ENCODE data around the gene UTS2R. TPM values are rescaled to one million over a fixed set of nuclear protein-coding genes. Genes with fewer than 3 reads are reported as not detected.
"Not testable (repeated sequence)": the region's sequence is repeated elsewhere in the genome, so short reads cannot be mapped to it uniquely, and the experiment has no call there.

Gene UTS2R
- total RNA-seq, 1 experiment from 2014 or later: not detected

GRCh38 chr17:82375359-82376041 is 3.9 kb downstream of the UTS2R start:
- no peak for DNase-seq (ENCODE audit: low spot score)

GRCh38 chr17:82376042-82376730 is 4.6 kb downstream of the UTS2R start:
- no peak for DNase-seq (ENCODE audit: low spot score)

- not testable (repeated sequence) for DNase-seq (ENCODE audit: low spot score)
These were observed 5.7 kb downstream of the UTS2R start for GRCh38 chr17:82377294-82377693.

GRCh38 chr17:82377924-82378740 is 6.6 kb downstream of the UTS2R start:
- DNase-seq (ENCODE audit: low spot score): no peak

- no peak for DNase-seq (ENCODE audit: low spot score)
These were observed 7.1 kb downstream of the UTS2R start for GRCh38 chr17:82378741-82379021.

- no peak for DNase-seq (ENCODE audit: low spot score)
These were observed 9.5 kb downstream of the UTS2R start for GRCh38 chr17:82380860-82381702.

- not testable (repeated sequence) for DNase-seq (ENCODE audit: low spot score)
These were observed 10.1 kb downstream of the UTS2R start for GRCh38 chr17:82381703-82382009.

GRCh38 chr17:82382220-82382932 is 10.8 kb downstream of the UTS2R start:
- DNase-seq (ENCODE audit: low spot score): not testable (repeated sequence)

GRCh38 chr17:82382933-82383255 is 11.3 kb downstream of the UTS2R start:
- DNase-seq (ENCODE audit: low spot score): no peak

- no peak for DNase-seq (ENCODE audit: low spot score)
These were observed 11.8 kb downstream of the UTS2R start for GRCh38 chr17:82383411-82383810.

GRCh38 chr17:82384051-82384729 is 12.6 kb downstream of the UTS2R start:
- DNase-seq (ENCODE audit: low spot score): no peak

GRCh38 chr17:82384730-82385481 is 13.3 kb downstream of the UTS2R start:
- DNase-seq (ENCODE audit: low spot score): peak; percentile 54

- no peak for DNase-seq (ENCODE audit: low spot score)
These were observed 14.1 kb downstream of the UTS2R start for GRCh38 chr17:82385559-82386254.

- DNase-seq (ENCODE audit: low spot score): no peak
These were observed 14.8 kb downstream of the UTS2R start for GRCh38 chr17:82386255-82386831.

- DNase-seq (ENCODE audit: low spot score): no peak
These were observed 15.5 kb downstream of the UTS2R start for GRCh38 chr17:82386881-82387704.

GRCh38 chr17:82387705-82388106 is 16.1 kb downstream of the UTS2R start:
- no peak for DNase-seq (ENCODE audit: low spot score)

GRCh38 chr17:82388223-82388921 is 16.8 kb downstream of the UTS2R start:
- peak; percentile 56 for DNase-seq (ENCODE audit: low spot score)

GRCh38 chr17:82388922-82389283 is 17.3 kb downstream of the UTS2R start:
- DNase-seq (ENCODE audit: low spot score): no peak

Measured in A172 (cell line).